ENCODE results near the gene ASAP2.

ASAP2 gene

GRCh38 chr2:9219027-9219445 lies 12.4 kb downstream of the ASAP2 start:
- Histone ChIP-seq H2AFZ (ENCODE audit: low read depth) (no peak overlapping the region), H3K4me1 (ENCODE audit: low read depth, poor library complexity, severe bottlenecking) (peaks cover 4% of the 10 kb centered on the region), H4K20me1 (ENCODE audit: insufficient read depth) (no peaks in the 10 kb centered on the region), H3K9ac (no peak overlapping the region), H3K36me3 (ENCODE audit: insufficient read depth) (no peaks in the 10 kb centered on the region), H3K4me2 (no peak overlapping the region), H3K4me3 (IDR thresholded peaks at IDR 0.05; ENCODE audit: insufficient read depth, low read depth, low read length) (no peak overlapping the region), H3K27me3 (ENCODE audit: insufficient read depth, low read depth) (no peaks in the 10 kb centered on the region), H3K79me2 (ENCODE audit: insufficient read depth, low read depth) (no peaks in the 10 kb centered on the region), H3K27ac (no peak overlapping the region)
- no peak for TF ChIP-seq CTCF (conservative IDR thresholded peaks at IDR 0.05; ENCODE audit: low read depth, low read length)

GRCh38 chr2:9220201-9220600 lies 13.6 kb downstream of the ASAP2 start:
- Histone ChIP-seq H3K36me3 (ENCODE audit: insufficient read depth) (no peaks in the 10 kb centered on the region), H3K4me2 (no peak overlapping the region), H3K4me3 (IDR thresholded peaks at IDR 0.05; ENCODE audit: insufficient read depth, low read depth, low read length) (no peak overlapping the region), H3K27ac (no peak overlapping the region), H3K4me1 (ENCODE audit: low read depth, poor library complexity, severe bottlenecking) (peaks cover 4% of the 10 kb centered on the region), H3K27me3 (ENCODE audit: insufficient read depth, low read depth) (no peaks in the 10 kb centered on the region), H3K9ac (no peak overlapping the region), H2AFZ (ENCODE audit: low read depth) (no peak overlapping the region), H4K20me1 (ENCODE audit: insufficient read depth) (no peaks in the 10 kb centered on the region), H3K79me2 (ENCODE audit: insufficient read depth, low read depth) (no peaks in the 10 kb centered on the region)
- TF ChIP-seq CTCF (conservative IDR thresholded peaks at IDR 0.05; ENCODE audit: low read depth, low read length): no peak

GRCh38 chr2:9221223-9221622 lies 14.6 kb downstream of the ASAP2 start:
- H3K9ac ChIP-seq: no peak overlapping the region
- TF ChIP-seq CTCF (conservative IDR thresholded peaks at IDR 0.05; ENCODE audit: low read depth, low read length): no peak
- H3K4me2 ChIP-seq: no peak overlapping the region
- peaks cover 4% of the 10 kb centered on the region for H3K4me1 ChIP-seq (ENCODE audit: low read depth, poor library complexity, severe bottlenecking)
- no peak overlapping the region for H2AFZ ChIP-seq (ENCODE audit: low read depth)
- H4K20me1 ChIP-seq (ENCODE audit: insufficient read depth): no peaks in the 10 kb centered on the region
- no peak overlapping the region for H3K27ac ChIP-seq
- no peak overlapping the region for H3K4me3 ChIP-seq (IDR thresholded peaks at IDR 0.05; ENCODE audit: insufficient read depth, low read depth, low read length)
- H3K36me3 ChIP-seq (ENCODE audit: insufficient read depth): no peaks in the 10 kb centered on the region
- H3K79me2 ChIP-seq (ENCODE audit: insufficient read depth, low read depth): no peaks in the 10 kb centered on the region
- H3K27me3 ChIP-seq (ENCODE audit: insufficient read depth, low read depth): no peaks in the 10 kb centered on the region

- Histone ChIP-seq H3K9ac (no peak overlapping the region), H4K20me1 (ENCODE audit: insufficient read depth) (no peaks in the 10 kb centered on the region), H3K27ac (no peak overlapping the region), H3K4me3 (IDR thresholded peaks at IDR 0.05; ENCODE audit: insufficient read depth, low read depth, low read length) (no peak overlapping the region), H3K36me3 (ENCODE audit: insufficient read depth) (no peaks in the 10 kb centered on the region), H3K79me2 (ENCODE audit: insufficient read depth, low read depth) (no peaks in the 10 kb centered on the region), H3K4me2 (no peak overlapping the region), H2AFZ (ENCODE audit: low read depth) (no peak overlapping the region), H3K4me1 (ENCODE audit: low read depth, poor library complexity, severe bottlenecking) (peaks cover 4% of the 10 kb centered on the region), H3K27me3 (ENCODE audit: insufficient read depth, low read depth) (no peaks in the 10 kb centered on the region)
- no peak for TF ChIP-seq CTCF (conservative IDR thresholded peaks at IDR 0.05; ENCODE audit: low read depth, low read length)
These were observed 15.8 kb downstream of the ASAP2 start for GRCh38 chr2:9222239-9222892.

All from KMS-11 (cell line).